ENCODE measurements around the gene HCK.
"Not testable (repeated sequence)": the region's sequence is repeated elsewhere in the genome, so short reads cannot be mapped to it uniquely, and the experiment has no call there.

The HCK gene

GRCh38 chr20:32024683-32025295 lies 27.3 kb upstream of the HCK start:
- no peak overlapping the region for H3K9ac ChIP-seq (ENCODE audit: insufficient read length)
- H3K36me3 ChIP-seq (ENCODE audit: insufficient read depth, low read length) = no peaks in the 10 kb centered on the region
- H3K27ac ChIP-seq = no peak overlapping the region
- DNase-seq (ENCODE audit: low read depth, low spot score) = no peak
- TF ChIP-seq EZH2 (IDR thresholded peaks at IDR 0.05) (no peak), POLR2AphosphoS5 (IDR thresholded peaks at IDR 0.05; ENCODE audit: borderline replicate concordance, low read depth, low read length) (no peak), FOXP2 (optimal IDR thresholded peaks at IDR 0.05; ENCODE audit: control extremely low read depth, extremely low read length, insufficient read depth) (no peak)
- H3K9me3 ChIP-seq (ENCODE audit: low read depth, low read length) = no peaks in the 10 kb centered on the region
- no peak overlapping the region for H3K4me3 ChIP-seq

DNA sequence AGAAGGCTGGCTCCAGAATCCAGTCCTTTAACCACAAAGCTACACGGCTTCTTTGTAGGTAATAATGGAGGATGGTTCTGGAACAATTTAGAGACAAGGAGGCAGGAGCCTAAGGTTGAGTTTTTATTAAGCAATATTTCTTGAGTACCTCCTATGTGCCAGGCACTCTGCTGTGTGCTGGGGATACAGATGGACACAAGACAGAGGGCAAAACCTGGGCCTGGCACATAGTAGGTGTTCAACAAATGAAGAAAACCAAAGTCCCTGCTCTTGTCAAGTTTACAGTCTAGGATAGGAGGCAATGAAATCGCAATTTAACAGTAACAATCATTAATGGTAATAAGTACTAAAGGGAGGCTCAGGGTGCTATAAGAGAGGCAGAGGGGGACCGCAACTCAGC lies 24.4 kb upstream of the HCK start:
- DNase-seq (ENCODE audit: low read depth, low spot score) = no peak
- Histone ChIP-seq H3K9ac (ENCODE audit: insufficient read length) (no peak overlapping the region), H3K27ac (no peak overlapping the region), H3K9me3 (ENCODE audit: low read depth, low read length) (no peaks in the 10 kb centered on the region), H3K36me3 (ENCODE audit: insufficient read depth, low read length) (no peaks in the 10 kb centered on the region), H3K4me3 (no peak overlapping the region)
- TF ChIP-seq POLR2AphosphoS5 (IDR thresholded peaks at IDR 0.05; ENCODE audit: borderline replicate concordance, low read depth, low read length) (no peak), EZH2 (IDR thresholded peaks at IDR 0.05) (no peak), FOXP2 (optimal IDR thresholded peaks at IDR 0.05; ENCODE audit: control extremely low read depth, extremely low read length, insufficient read depth) (no peak)

GRCh38 chr20:32028647-32029372 lies 23.2 kb upstream of the HCK start:
- TF ChIP-seq FOXP2 (optimal IDR thresholded peaks at IDR 0.05; ENCODE audit: control extremely low read depth, extremely low read length, insufficient read depth) = no peak
- TF ChIP-seq EZH2 (IDR thresholded peaks at IDR 0.05) = no peak
- no peak for TF ChIP-seq POLR2AphosphoS5 (IDR thresholded peaks at IDR 0.05; ENCODE audit: borderline replicate concordance, low read depth, low read length)
- no peak overlapping the region for H3K4me3 ChIP-seq
- no peak overlapping the region for H3K27ac ChIP-seq
- no peak for DNase-seq (ENCODE audit: low read depth, low spot score)
- H3K9ac ChIP-seq (ENCODE audit: insufficient read length) = no peak overlapping the region
- H3K9me3 ChIP-seq (ENCODE audit: low read depth, low read length) = no peaks in the 10 kb centered on the region
- no peaks in the 10 kb centered on the region for H3K36me3 ChIP-seq (ENCODE audit: insufficient read depth, low read length)

GRCh38 chr20:32029561-32029960 lies 22.5 kb upstream of the HCK start:
- Histone ChIP-seq H3K9me3 (ENCODE audit: low read depth, low read length) (no peaks in the 10 kb centered on the region), H3K4me3 (no peak overlapping the region), H3K27ac (no peak overlapping the region), H3K36me3 (ENCODE audit: insufficient read depth, low read length) (no peaks in the 10 kb centered on the region), H3K9ac (ENCODE audit: insufficient read length) (no peak overlapping the region)
- no peak for TF ChIP-seq POLR2AphosphoS5 (IDR thresholded peaks at IDR 0.05; ENCODE audit: borderline replicate concordance, low read depth, low read length)
- no peak for TF ChIP-seq FOXP2 (optimal IDR thresholded peaks at IDR 0.05; ENCODE audit: control extremely low read depth, extremely low read length, insufficient read depth)
- no peak for TF ChIP-seq EZH2 (IDR thresholded peaks at IDR 0.05)
- no peak for DNase-seq (ENCODE audit: low read depth, low spot score)

- no peak for TF ChIP-seq FOXP2 (optimal IDR thresholded peaks at IDR 0.05; ENCODE audit: control extremely low read depth, extremely low read length, insufficient read depth)
- TF ChIP-seq POLR2AphosphoS5 (IDR thresholded peaks at IDR 0.05; ENCODE audit: borderline replicate concordance, low read depth, low read length) = no peak
- H3K36me3 ChIP-seq (ENCODE audit: insufficient read depth, low read length) = no peaks in the 10 kb centered on the region
- no peak overlapping the region for H3K9ac ChIP-seq (ENCODE audit: insufficient read length)
- peak; percentile 10 for DNase-seq (ENCODE audit: low read depth, low spot score)
- H3K4me3 ChIP-seq = peak overlapping the region; percentile 57
- H3K9me3 ChIP-seq (ENCODE audit: low read depth, low read length) = no peaks in the 10 kb centered on the region
- no peak overlapping the region for H3K27ac ChIP-seq
Observed at GRCh38 chr20:32031007-32031958, 20.8 kb upstream of the HCK start.

DNA sequence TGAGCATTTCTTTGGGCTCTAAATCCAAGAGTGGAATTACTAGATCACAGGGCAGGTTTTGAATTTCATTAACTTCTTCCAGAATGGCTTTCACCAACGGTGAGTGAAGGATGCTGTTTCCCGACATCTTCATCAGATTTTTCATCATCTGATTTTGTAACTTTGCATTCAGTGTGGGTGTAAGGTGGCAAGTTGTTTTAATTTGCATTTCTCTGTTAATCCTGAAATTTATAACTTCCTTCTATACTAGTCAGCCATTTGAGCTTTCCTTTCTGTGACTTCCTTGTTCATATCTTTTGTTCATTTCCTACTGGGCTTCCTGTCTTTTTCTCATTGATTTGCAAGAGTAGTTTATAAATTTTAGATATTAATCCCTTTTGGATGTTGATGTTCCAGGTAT lies 18.7 kb upstream of the HCK start:
- Histone ChIP-seq H3K36me3 (ENCODE audit: insufficient read depth, low read length) (no peaks in the 10 kb centered on the region), H3K9me3 (ENCODE audit: low read depth, low read length) (no peaks in the 10 kb centered on the region), H3K9ac (ENCODE audit: insufficient read length) (no peak overlapping the region), H3K27ac (no peak overlapping the region), H3K4me3 (no peak overlapping the region)
- no peak for DNase-seq (ENCODE audit: low read depth, low spot score)
- TF ChIP-seq EZH2 (IDR thresholded peaks at IDR 0.05) = no peak
- no peak for TF ChIP-seq POLR2AphosphoS5 (IDR thresholded peaks at IDR 0.05; ENCODE audit: borderline replicate concordance, low read depth, low read length)
- TF ChIP-seq FOXP2 (optimal IDR thresholded peaks at IDR 0.05; ENCODE audit: control extremely low read depth, extremely low read length, insufficient read depth) = no peak

DNA sequence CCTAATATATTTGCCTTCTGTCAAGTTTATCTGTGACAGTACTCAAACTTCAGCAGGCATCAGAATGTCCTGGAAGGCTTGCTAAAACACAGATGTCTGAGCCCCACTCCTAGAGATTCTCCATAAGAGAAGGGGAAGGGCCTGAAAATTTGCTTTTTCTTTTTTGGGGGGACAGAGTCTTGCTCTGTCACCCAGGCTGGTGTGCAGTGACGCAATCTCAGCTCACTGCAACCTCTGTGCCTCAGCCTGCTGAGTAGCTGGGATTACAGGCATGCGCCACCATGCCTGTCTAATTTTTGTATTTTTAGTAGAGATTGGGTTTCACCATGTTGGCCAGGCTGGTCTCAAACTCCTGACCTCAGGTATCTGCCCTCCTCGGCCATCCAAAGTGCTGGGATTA lies 18.3 kb upstream of the HCK start:
- not testable (repeated sequence) for H3K9ac ChIP-seq (ENCODE audit: insufficient read length); H3K27ac ChIP-seq; DNase-seq (ENCODE audit: low read depth, low spot score); H3K36me3 ChIP-seq (ENCODE audit: insufficient read depth, low read length); H3K9me3 ChIP-seq (ENCODE audit: low read depth, low read length); H3K4me3 ChIP-seq
